HG03025 (cell line): Measurements from ENCODE around the gene UTY.

ENCODE experiments used
- ATAC-seq: cut with Tn5 transposase; IDR thresholded peaks from one replicate; pipeline ENCODE4 v1.9.1; 2021; ENCODE audit warnings: mild to moderate bottlenecking, moderate library complexity; ENCODE audit not compliant: unreplicated experiment, low FRiP score

Gene UTY

GRCh38 chrY:13416869-13417661, 62.8 kb downstream of the UTY start:
- ATAC-seq, result no peak

GRCh38 chrY:13415556-13415955, 64.3 kb downstream of the UTY start:
- ATAC-seq, result no peak

GRCh38 chrY:13398876-13399275, 81.0 kb downstream of the UTY start:
- ATAC-seq, result no peak

- no peak for ATAC-seq
Observed at GRCh38 chrY:13381110-13381683, 98.6 kb downstream of the UTY start.

GRCh38 chrY:13370868-13371800, 108.7 kb downstream of the UTY start:
- ATAC-seq, result no peak

- ATAC-seq, result no peak
Observed at GRCh38 chrY:13370245-13370644, 109.6 kb downstream of the UTY start.

- ATAC-seq, result no peak
Observed at GRCh38 chrY:13368513-13368845, 111.4 kb downstream of the UTY start.

- ATAC-seq, result no peak
Observed at GRCh38 chrY:13363641-13364040, 116.2 kb downstream of the UTY start.

GRCh38 chrY:13362662-13363061, 117.2 kb downstream of the UTY start:
- ATAC-seq, result no peak

GRCh38 chrY:13361656-13362636, 117.9 kb downstream of the UTY start:
- no peak for ATAC-seq

- ATAC-seq, result no peak
Observed at GRCh38 chrY:13351443-13351842, 128.4 kb downstream of the UTY start.

- ATAC-seq, result no peak
Observed at GRCh38 chrY:13347106-13347505, 132.7 kb downstream of the UTY start.

- no peak for ATAC-seq
Observed at GRCh38 chrY:13345549-13345948, 134.3 kb downstream of the UTY start.

- no peak for ATAC-seq
Observed at GRCh38 chrY:13343307-13343946, 136.4 kb downstream of the UTY start.

GRCh38 chrY:13339939-13340338, 139.9 kb downstream of the UTY start:
- no peak for ATAC-seq

GRCh38 chrY:13339381-13339780, 140.5 kb downstream of the UTY start:
- no peak for ATAC-seq

GRCh38 chrY:13338711-13339110, 141.1 kb downstream of the UTY start:
- no peak for ATAC-seq

GRCh38 chrY:13337934-13338333, 141.9 kb downstream of the UTY start:
- no peak for ATAC-seq

- ATAC-seq, result no peak
Observed at GRCh38 chrY:13333791-13334190, 146.0 kb downstream of the UTY start.

GRCh38 chrY:13330651-13331050, 149.2 kb downstream of the UTY start:
- ATAC-seq, result no peak
